GM18861 (cell line): ENCODE data around the gene H19.

Experiments used
- ATAC-seq: cut with Tn5 transposase; IDR thresholded peaks from one replicate; pipeline ENCODE4 v1.9.1; 2021; ENCODE audit not compliant: unreplicated experiment

Gene H19

GRCh38 chr11:1987024-1987423 is 10.6 kb downstream of the H19 start:
- ATAC-seq = no peak

GRCh38 chr11:1983601-1983961 is 14.1 kb downstream of the H19 start:
- ATAC-seq = no peak

GRCh38 chr11:1982873-1983600 is 14.6 kb downstream of the H19 start:
- ATAC-seq = no peak

DNA sequence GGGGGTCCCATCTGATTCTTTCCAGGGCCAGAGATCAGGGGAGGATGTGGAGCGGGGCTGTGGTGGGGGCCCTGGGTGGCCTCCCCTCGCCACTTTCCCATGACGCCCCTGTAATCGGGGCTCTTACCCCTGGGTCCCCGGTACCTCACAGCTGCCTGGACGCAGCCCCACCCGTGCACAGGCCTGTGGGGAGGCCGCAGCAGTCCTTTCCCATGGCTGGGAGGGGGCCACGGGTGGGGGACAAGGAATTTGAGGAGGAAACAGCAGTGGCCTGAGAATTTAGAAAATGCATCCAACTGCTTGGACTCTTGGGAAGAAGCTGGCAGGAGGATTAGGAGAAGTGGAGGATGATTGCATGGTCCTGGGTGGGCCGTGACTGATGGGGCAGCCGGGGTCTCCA is 18.0 kb downstream of the H19 start:
- ATAC-seq = no peak

DNA sequence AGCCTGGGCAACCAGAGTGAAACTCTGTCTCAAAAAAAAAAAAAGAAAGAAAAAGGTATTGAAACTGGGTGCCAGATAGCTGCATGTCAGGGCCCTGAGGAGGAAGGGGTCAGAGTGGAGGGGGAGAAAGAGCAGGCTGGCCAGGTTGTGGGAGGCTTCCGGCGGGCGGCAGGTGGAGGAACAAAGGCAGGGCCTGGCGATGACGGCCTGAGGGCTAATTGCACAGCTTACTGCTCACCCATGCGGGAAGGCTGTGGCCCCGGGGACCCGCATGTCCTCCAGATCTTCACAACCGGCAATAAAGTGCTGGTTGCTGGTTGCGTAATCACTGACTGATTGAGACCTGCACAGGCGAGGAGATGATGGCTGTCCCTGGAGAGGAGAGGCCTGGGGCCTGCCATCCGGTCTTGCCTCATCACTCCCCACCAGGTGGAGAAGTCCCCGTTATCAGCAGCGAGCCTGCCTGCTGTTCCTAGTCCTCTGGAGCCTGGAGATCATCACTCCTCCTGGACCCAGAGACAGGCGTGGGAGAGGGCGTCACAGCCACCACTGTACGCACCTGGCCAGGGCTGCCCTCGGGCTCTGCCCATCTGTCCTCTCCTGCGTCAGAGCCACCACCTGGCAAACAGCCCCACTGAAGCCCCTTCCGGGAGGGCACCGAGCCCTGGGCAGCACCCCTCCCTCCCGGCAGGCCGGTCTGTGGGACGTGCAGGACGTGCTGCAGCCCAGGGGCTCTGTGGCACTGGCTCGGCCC is 18.7 kb downstream of the H19 start:
- ATAC-seq = no peak

DNA sequence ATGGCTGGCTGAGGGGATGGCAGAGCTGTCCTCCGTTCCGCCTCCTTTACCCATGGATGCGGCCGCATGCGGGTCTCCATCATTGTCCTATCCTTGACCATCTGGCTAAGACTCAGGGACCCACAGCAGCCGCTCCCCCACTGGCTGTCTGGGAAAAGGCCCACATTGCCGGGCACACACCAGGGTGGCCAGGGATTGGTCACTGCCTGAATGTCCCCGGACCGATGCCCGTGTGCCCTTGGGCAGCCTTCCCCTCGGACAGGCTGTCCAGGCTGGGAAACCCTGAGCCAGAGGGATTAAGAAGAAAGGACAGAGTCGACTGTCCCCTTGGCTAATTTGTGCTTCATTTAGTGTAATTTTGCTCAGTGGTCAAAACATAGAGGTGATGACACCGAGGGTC is 22.5 kb downstream of the H19 start:
- ATAC-seq = no peak

- no peak for ATAC-seq
Observed at GRCh38 chr11:1970956-1971355, 26.7 kb downstream of the H19 start.

DNA sequence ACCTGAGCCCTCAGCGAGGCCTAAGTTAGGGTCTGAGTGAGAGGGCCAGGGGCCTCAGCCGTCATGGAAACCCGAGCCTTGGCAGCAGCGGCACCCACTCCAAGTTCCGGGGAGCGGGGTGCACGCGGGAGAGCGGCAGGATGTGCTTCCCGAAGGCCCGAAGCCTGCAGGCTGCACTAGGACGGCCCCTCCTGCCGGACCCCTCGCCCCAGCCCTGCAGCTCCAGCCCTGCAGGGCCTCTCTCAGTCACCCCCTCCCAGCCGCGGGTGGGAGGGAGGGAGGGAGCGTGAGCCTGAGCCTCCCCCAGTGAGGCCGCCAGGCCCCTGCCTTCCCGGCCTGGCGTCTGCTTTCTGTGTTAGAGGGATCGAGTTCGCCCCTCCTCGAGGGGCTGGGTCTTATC is 27.9 kb downstream of the H19 start:
- ATAC-seq = no peak

GRCh38 chr11:1969035-1969434 is 28.6 kb downstream of the H19 start:
- ATAC-seq = no peak

DNA sequence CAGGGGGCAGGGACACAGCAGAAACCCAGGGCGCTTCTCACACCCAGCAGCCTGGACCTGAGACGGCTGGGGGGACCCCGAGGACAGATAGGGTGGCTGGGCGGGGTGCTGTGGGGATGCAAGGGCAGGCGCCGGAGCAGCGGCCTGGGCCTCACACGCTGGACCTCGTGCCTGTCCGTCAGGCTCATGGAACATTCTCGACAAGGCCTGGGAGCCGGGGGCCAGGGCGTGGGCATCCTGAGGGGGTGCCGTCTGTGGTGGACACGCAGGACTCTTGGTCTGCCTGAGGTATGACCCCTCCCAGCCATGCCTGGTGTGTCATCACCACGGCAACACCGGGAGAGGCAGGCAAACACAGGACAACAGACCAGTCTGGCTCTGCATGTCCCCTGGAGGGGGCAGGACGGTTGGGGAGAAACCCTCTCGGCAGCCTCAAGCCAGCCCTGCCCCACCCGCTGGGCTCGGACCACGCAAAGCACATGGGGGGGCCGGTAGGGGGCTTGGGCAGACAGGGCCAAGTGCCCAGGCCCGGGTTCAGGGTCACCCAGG is 29.1 kb downstream of the H19 start:
- ATAC-seq = no peak

GRCh38 chr11:1967641-1968225 is 29.9 kb downstream of the H19 start:
- ATAC-seq = no peak

GRCh38 chr11:1966531-1966930 is 31.1 kb downstream of the H19 start:
- ATAC-seq = no peak

- no peak for ATAC-seq
Observed at GRCh38 chr11:1964955-1965354, 32.7 kb downstream of the H19 start.

DNA sequence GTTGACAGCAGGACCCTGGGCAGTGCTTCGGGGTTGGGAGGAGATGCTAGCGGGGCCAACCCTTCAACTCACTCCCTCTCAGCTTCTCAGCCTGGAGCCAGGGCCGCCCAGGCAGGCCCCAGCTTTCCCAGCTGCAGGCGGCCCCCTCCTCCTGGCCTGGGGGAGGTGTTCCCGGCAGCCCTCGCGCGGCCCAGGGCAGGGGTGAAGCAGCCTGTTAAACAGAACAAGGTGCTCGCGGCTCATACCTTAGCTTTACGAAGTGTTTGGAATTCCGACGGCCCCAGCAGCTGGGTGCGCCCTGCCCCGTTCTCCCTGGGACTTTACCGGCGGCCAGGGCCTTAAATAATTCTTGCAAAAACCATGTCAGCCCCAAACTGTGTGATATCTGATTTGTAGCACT is 33.3 kb downstream of the H19 start:
- ATAC-seq = no peak

DNA sequence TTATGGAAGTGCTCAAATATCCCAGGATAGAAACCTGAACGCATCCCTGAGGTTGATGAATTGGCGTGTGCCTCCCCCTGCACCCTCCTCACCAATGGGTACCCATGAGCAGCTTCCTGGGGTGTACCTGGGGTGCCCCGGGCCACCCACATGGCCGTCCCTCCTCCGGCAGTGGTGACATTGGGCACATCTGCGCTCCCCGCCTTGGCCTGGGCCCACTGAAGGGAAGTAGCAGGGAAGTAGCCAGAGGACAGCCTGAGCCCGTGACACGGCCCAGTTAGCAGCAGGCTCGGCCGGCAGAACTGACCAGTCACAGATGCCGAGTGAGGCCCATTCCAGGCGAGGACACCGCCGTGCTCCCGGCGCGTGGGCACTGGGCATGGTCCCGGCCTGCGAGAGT is 33.8 kb downstream of the H19 start:
- ATAC-seq = no peak

GRCh38 chr11:1959786-1960185 is 37.9 kb downstream of the H19 start:
- no peak for ATAC-seq

DNA sequence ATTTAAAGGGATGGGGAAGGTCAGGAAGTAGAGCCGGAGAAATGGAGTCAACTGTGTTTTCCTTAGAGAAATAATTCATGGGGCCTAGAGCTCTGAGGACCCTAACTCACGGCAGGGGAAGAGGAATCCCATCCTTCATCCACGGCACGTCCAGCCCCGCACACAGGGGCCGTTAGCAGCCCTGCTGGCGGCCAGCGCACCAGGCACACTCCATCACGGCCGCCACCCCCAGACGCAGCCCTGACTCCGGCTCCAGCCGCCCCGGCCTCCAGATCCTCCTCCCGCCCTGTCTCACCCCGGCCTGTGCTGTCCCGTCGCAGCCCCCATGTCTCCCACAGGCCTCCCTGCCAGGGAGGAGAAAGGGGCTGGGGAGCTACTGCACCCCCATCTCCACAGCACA is 39.3 kb downstream of the H19 start:
- no peak for ATAC-seq

DNA sequence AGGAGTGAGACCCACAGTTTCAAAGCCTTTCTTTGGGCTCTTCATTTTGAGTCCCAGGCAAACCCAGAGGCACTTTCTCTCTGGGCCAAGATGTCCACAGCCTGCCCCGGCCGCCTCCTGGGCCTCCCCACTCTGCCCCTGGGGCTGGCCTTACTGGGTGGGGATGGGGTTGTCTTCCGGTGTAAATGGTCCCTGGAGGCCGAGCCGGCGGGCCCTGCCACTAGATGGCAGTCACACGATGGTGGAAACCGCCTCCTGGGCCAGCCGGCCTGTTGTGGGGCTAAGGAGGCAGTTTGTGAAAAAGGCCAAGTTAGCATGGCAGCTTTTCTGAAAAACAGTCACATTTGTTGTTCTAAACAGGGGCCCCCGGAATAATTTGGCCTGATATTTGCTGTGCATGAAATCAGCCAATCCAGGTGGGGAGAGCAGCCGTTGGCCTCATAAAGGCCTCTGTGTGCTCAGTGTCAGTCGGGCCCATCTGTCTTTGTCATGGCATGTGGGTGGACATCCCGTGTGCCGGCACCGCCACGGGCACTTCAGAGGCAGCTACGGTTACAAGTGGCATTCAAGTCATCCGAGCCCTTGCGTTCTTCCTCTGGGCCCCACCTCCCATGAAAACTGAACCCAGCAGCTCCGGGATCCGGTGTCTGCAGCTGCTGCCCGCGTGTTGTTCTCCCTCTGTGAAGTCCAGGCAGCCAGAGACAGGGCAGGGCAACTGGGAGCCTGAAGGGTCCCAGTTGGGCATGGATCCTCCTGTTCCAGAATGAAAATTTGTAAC is 44.0 kb downstream of the H19 start:
- no peak for ATAC-seq

GRCh38 chr11:1952806-1953482 is 44.7 kb downstream of the H19 start:
- no peak for ATAC-seq

- ATAC-seq = no peak
Observed at GRCh38 chr11:1949922-1950321, 47.7 kb downstream of the H19 start.

- no peak for ATAC-seq
Observed at GRCh38 chr11:1949302-1949701, 48.3 kb downstream of the H19 start.
